KOPT-K1 (cell line): Measurements from ENCODE around the gene PLCD3.

Source experiments
- H3K27ac ChIP-seq: fragments of 200-600 bp; sonication (generic); 2 replicates; pipeline ENCODE4 v1.5.1; 2016; ENCODE audit warnings: antibody characterized with exemption, mild to moderate bottlenecking, low read depth, low read length; ENCODE audit not compliant: poor library complexity, severe bottlenecking
- H3K36me3 ChIP-seq: fragments of 200-600 bp; sonication (generic); 2 replicates; pipeline ENCODE4 v1.5.1; 2017; ENCODE audit warnings: antibody characterized with exemption, mild to moderate bottlenecking, low read length, moderate library complexity; ENCODE audit not compliant: insufficient read depth
- H3K9me3 ChIP-seq: fragments of 200-600 bp; sonication (generic); 2 replicates; pipeline ENCODE4 v1.5.1; 2017; ENCODE audit warnings: antibody characterized with exemption, low read length, mild to moderate bottlenecking; ENCODE audit not compliant: insufficient read depth, poor library complexity, severe bottlenecking

PLCD3 gene

DNA sequence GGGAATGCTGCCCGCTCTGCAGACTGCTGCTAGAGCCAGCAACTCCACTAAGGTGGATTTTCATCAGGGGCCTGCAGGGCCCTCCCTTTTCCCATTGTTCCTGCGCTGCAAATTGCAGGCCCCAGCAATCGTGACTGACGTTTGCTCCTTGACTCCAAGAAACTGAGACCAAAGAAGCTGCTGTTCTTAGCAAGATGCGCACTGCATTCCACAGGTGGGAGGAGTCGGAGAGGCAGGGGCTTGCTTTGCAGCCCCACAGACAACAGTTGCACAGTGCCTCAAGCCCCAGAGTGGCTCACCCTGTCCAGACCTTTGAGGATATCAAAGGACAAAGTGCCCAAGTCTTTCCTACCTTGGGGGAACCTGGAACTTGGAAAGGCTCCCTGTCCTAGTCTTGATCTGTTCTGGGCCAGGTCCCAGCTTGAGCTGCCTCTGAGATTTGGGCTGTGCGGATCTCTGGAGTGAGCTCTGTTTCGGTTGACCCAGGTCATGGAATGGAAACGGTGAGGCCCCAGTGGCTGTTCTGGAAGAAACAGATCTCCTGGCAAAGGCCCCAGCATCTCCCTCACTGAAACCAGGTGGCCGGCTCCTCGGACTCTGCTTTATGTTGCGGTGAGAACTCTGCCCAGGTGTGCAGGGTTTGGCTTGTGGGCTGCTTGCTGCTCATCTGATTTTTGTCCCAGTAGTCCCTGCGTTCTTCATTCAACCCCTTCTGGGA is 24.9 kb downstream of the PLCD3 start:
- H3K27ac ChIP-seq = no peak overlapping the region
- H3K36me3 ChIP-seq = peaks cover 71% of the 10 kb centered on the region
- H3K9me3 ChIP-seq = no peaks in the 10 kb centered on the region

DNA sequence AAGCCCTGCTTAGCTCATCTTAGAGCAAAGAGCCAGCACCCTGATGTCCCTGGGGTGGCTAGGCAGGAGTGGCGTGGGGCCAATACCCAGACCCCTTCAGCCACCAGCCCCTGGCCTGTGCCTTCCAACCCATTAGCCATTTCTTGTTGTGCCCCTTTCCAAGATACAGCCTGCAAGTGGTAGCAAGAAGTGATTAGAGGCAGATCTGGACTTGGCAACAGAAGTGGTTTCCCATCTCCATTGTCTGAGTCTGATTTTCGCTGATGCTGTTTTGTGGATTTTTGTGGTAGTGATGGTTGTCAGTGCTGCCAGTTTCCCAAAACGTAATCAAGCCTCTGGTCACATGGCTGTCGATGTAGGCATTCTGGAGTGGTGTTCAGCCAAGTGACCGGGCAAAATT is 25.7 kb downstream of the PLCD3 start:
- H3K9me3 ChIP-seq = no peaks in the 10 kb centered on the region
- H3K27ac ChIP-seq = no peak overlapping the region
- H3K36me3 ChIP-seq = peaks cover 80% of the 10 kb centered on the region

DNA sequence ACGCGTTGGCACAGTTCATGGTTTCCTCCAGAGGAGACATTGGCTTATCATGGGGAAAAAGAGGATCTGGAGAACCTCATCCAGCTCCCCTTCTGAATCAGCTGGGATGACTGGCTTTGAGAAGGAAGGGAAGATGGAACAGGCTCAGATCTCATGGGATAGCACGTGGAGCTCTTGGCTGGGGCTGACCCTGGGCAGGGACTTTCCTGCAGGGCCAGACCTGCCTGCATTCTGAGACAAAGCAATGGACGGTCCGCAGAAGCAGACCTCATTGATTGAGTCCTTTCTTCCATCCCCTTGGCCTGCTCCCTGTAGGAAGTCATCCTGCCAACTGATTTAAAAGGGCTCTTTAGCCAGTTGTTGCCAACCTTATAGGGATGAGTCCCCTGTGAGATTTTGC is 26.2 kb downstream of the PLCD3 start:
- H3K9me3 ChIP-seq = no peaks in the 10 kb centered on the region
- peaks cover 85% of the 10 kb centered on the region for H3K36me3 ChIP-seq
- no peak overlapping the region for H3K27ac ChIP-seq

DNA sequence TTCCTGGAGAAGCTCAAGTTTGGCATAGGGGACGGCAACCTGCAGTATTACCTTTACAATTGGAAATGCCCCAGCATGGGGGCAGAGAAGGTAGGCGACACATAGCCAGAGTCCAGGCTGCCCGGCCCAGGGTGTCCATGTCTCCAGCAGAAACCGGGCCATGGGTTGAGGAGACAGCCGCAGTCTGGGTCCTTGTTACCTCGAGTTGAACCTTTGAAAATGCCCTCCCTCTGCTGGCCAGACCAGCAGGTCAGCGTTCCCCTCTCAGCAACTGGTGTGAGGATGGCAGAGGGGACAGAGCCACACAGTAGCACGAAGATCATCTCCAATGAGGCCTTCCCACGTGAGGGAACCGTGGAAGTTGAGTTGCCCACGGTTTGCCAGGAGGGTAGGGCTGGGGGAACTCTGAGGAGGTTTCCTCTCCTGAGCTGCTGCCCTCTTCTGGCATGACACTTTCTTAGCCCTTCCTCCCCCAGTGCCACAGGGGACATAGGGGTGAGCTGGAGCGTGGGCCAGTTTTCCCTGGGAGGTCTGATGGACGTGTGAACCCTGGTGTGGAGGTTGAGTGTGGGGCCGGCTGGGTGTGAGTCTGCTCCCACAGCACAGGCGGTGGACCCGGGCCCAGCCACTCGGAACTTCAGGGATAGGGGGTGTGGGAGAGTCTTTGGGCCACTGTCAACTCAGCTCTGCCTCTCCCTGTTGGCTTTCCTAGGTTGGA is 27.2 kb downstream of the PLCD3 start:
- Histone ChIP-seq H3K36me3 (peaks cover 88% of the 10 kb centered on the region), H3K27ac (no peak overlapping the region), H3K9me3 (no peaks in the 10 kb centered on the region)

DNA sequence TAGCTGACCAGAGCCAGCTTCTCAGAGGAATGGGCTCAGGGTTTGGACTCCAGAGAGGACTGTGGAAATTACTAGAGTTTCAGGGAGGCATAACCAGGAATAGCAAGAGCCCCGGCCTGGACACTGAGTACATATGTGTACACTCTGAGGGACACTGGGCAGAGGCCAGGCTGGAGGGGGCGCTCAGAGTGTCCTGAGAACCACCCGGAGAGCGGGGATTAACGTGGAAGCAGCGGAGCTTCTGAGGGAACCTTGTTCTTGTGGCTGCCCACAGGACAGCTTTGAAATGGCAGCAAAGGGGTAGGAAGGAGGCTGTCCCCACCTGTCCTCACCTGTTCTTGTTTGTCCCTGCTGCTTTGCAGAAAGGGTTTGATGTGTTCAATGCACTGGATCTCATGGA is 27.8 kb downstream of the PLCD3 start:
- H3K36me3 ChIP-seq = peaks cover 93% of the 10 kb centered on the region
- H3K27ac ChIP-seq = no peak overlapping the region

DNA sequence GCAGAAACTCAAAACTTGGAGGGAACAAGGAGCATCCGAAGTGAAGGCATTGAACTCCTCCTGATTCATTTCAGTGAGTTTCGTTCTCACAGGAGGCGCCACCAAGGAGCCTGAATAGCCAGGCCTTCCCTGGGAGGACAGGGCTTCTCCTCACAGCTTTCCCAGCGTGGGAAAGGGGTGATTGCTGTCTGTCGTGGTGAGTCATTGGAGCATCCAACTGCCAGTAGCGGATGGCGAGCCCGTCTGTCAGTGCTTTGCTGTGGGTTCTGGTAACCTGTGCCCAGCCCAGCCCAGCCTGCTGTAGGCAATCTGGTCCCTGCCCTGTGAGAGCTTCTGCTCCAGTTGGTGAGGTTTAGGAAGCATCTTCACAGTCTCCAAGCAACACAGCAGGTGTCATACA is 28.3 kb downstream of the PLCD3 start:
- Histone ChIP-seq H3K27ac (no peak overlapping the region), H3K9me3 (no peaks in the 10 kb centered on the region), H3K36me3 (peaks cover 93% of the 10 kb centered on the region)

More for the DNA sequence above, 27.8 kb downstream of the PLCD3 start:
- no peaks in the 10 kb centered on the region for H3K9me3 ChIP-seq

DNA sequence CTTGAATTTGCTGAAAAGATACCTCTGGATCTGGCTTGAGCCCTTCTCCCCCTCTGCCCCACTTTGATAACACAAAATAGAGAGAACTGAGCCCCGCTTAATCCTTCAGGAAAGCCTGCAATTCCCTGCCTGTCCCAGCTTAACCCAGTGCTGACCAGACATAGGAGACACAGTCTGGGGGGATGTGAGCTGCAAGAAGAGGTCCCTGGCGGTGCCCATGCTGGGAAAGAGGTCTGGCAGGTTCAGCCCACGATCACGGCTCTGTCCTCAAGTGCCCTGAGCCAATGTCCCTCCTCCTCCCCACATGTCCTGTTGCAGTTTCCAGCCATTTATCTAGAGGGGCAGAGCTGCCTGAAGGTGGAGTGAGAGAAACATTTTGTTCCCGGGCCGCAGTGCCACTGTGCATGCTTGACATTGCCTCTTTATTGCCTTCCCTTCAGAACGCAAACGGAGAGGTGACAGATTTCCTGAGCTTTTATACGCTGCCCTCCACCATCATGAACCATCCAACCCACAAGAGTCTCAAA is 29.0 kb downstream of the PLCD3 start:
- Histone ChIP-seq H3K36me3 (peaks cover 93% of the 10 kb centered on the region), H3K27ac (no peak overlapping the region), H3K9me3 (no peaks in the 10 kb centered on the region)

DNA sequence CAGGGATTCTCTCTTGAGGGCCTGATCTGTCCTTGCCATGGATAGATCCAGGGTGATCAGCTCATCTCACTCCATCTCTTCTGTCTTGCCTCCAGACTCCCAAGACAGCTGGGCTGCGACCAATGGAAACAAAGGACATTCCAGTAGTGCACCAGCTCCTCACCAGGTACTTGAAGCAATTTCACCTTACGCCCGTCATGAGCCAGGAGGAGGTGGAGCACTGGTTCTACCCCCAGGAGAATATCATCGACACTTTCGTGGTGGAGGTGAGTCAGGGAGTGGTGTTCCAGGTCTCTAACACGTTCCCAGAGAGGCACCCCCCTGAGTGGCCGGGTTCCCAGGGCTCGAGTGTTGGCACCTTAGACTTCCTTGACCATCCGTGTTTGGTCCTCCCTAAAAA is 29.5 kb downstream of the PLCD3 start:
- Histone ChIP-seq H3K36me3 (peaks cover 93% of the 10 kb centered on the region), H3K27ac (no peak overlapping the region), H3K9me3 (no peaks in the 10 kb centered on the region)

DNA sequence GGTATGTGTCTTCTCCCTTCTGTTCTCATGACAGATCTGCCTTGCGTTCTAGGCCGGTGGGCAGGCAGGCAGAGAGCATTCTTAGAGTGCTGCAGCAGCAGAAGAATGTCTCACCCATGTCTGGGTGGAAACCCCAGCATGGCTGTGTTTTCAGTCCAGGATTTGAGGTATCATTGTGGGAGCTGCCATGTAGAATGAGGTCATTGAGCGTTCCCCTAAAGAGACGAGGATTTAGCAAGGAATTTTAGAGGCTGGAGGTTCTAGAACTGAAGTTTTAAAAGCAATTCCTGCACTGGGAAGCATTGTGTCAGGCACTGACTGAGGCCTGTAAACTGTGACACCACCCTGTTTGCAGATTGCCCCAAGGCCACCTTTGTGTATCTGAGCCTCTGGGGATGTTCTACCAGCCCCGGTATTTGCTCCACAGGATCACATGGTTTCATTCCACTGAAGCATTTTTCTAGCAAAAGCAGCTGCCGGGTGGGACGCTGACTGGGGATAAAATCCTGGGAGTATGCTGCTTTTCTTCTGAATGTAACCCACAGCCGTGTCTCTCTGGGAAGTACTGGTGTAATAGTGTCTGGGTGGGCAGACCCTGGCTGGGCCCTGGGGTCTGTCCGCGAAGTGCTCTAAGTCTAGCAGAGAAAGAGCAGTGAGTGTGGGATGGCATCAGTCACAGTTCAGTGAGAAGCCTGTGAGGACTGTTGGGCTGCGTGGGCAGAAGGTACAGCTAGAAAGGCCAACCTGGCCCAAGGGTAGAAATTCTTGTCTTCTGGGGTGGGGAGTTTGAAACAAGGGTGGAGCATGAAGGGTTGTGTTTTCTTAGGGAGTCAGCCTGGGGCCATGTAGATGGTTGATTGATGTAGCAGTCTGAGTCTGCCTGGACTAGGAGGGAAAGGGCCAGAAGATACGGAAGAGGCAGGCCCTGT is 30.2 kb downstream of the PLCD3 start:
- Histone ChIP-seq H3K9me3 (no peaks in the 10 kb centered on the region), H3K27ac (no peak overlapping the region), H3K36me3 (peaks cover 93% of the 10 kb centered on the region)

DNA sequence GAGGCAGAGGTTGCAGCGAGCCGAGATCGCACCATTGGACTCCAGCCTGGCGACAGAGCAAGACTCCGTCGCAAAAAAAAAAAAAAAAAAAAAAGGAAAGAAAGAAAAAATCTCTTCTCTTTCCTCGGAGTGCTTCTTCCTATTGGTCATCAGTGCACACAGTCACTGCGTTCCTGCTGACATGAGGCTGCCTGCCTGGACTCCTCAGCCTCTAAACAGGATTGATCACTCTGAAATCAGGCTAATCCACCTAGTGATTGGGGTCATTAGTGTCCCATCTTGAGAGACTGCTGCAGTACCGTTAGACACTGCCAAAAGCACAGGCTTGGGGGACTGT is 30.8 kb downstream of the PLCD3 start:
- Histone ChIP-seq H3K9me3 (no peaks in the 10 kb centered on the region), H3K36me3 (peaks cover 93% of the 10 kb centered on the region), H3K27ac (no peak overlapping the region)

DNA sequence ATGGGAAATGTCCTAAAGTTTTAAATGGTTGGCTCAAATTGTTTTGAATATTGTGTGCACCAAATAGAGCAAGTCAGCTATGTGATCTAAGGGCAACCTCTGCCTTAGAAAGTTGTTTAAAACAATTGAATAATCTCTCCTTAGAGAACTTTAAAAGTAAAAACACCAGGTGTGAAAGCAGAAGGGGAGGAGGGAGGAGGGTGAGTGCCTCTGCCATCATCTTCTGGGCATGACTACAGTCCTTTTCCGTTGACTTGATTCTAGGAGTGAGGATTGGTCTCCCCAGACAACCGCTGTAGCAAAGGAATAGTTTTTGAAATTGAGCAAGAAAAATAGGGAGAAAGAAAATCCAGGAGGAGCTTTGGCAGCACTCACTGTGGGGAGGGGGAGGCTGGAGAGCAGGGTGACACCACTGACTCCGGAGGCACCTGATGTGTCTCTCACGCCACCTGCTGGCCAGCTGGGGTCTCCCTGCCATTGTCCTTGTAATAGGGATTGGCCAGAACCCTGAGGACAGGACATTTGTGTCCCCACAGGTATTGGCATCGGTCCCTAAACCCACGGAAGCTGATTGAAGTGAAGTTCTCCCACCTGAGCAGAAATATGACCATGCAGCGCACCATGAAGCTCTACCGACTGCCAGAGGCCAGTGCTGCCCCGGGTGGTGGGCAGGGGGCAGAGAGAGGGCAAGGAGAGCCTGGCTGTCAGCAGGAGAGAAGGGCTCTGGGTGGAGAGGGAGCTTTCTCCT is 33.3 kb downstream of the PLCD3 start:
- H3K27ac ChIP-seq = no peak overlapping the region
- H3K36me3 ChIP-seq = peaks cover 93% of the 10 kb centered on the region
- no peaks in the 10 kb centered on the region for H3K9me3 ChIP-seq

DNA sequence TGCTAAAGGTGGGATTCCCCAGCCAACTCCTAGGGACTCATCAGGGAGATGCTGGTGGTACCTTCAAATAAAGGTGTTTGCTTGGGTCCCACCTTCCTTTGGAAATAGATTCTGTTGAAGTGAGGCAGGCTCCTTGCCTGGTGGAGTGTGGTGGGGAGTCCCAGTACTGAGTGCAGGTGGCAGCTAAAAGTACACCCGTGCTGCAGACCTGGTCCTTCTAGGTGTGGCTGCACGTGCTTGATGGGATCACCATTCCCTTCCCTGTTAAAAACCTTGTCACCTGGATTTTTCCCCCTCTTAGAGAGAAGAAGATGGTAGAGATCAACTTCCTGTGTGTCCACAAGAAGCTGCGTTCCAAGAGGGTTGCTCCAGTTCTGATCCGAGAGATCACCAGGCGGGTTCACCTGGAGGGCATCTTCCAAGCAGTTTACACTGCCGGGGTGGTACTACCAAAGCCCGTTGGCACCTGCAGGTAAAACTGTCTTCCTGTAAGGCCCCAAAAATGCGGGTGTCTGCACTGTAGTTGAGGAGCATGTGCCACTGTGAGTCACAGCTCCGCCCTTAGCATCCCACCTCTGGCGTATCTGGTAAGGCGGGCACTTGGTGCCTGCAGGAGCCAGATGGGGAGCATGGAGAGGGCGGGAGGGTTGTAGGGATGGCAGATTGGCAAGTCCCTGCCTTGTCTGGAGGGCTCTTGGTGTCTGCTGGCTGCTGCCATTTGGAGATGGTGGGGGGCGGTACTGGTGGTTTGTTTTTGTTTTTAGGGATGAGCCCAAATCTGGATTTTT is 34.0 kb downstream of the PLCD3 start:
- Histone ChIP-seq H3K27ac (no peak overlapping the region), H3K36me3 (peaks cover 93% of the 10 kb centered on the region), H3K9me3 (no peaks in the 10 kb centered on the region)

DNA sequence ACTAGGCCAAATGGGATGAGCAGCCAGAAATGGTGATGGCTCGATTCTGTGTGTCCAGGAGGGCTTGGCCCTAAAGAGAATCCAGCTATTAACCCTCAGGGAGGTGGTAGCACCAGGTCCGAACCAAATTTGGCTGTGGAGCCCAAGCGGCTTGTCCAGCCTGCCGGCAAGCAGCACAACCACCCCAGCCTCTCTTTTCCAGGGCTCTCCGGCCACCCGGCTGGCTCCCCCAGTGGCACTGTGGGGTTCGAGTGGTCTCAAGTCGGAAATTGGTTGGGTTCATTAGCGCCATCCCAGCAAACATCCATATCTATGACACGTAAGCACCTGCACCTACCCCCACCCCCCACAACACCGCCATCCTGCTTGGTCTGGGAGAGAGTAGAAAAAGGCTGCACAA is 35.4 kb downstream of the PLCD3 start:
- H3K27ac ChIP-seq = no peak overlapping the region
- H3K36me3 ChIP-seq = peaks cover 93% of the 10 kb centered on the region
- H3K9me3 ChIP-seq = no peaks in the 10 kb centered on the region

DNA sequence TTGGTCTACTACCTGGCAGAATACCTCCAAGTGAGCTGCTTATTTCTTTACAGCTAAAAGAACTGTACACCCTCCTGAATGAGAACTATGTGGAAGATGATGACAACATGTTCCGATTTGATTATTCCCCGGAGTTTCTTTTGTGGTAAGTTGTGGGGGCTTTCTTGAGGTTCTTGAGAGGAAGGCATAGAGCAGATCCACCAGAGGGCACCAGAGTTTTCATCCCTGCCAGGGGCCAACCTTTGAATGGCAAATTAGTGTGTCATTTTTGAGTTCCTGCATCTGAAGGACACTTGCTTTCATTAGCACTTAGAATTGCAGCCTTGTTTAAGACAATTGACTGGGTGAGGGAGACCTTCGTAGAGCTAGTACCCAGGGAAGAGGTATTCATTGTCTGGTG is 36.2 kb downstream of the PLCD3 start:
- no peak overlapping the region for H3K27ac ChIP-seq
- no peaks in the 10 kb centered on the region for H3K9me3 ChIP-seq
- H3K36me3 ChIP-seq = peaks cover 93% of the 10 kb centered on the region
